Lung (tissue), 12 donors: Measurements from ENCODE around the gene BCL2. TPM values are rescaled to one million over a fixed set of nuclear protein-coding genes. Genes with fewer than 3 reads are reported as not detected.

ENCODE experiments used
- ATAC-seq: fragments of 200-7000 bp; cut with Tn5 transposase; one replicate; pipeline ENCODE4 v1.9.1; 2020; ENCODE audit warnings: moderate number of reproducible peaks; ENCODE audit not compliant: insufficient read depth, low FRiP score
- DNase-seq, 3 donors: peaks; one replicate each; pipeline ENCODE4 v3.0.0-alpha.2; 2013 to 2017
- H3K27ac ChIP-seq, 2 donors: one replicate each; pipeline ENCODE4 v1.5.1; 2013; ENCODE audit warnings: mild to moderate bottlenecking in 2 of 2, moderate library complexity in 2 of 2, control low read depth in 1 of 2, inconsistent platforms in 1 of 2, low read depth in 1 of 2, low read length in 1 of 2
- H3K27me3 ChIP-seq, 3 donors: one replicate each; pipeline ENCODE4 v1.5.1; 2013; ENCODE audit warnings: low read length in 2 of 3; ENCODE audit not compliant: control insufficient read depth in 3 of 3, insufficient read depth in 3 of 3
- H3K36me3 ChIP-seq, 4 donors: one replicate each; pipeline ENCODE4 v1.5.1; 2013; ENCODE audit warnings: low read length in 4 of 4, mild to moderate bottlenecking in 1 of 4, moderate library complexity in 1 of 4; ENCODE audit not compliant: control insufficient read depth in 4 of 4, insufficient read depth in 4 of 4
- H3K4me1 ChIP-seq, 5 donors: one replicate each; pipeline ENCODE4 v1.5.1; 2013; ENCODE audit warnings: low read length in 5 of 5, mild to moderate bottlenecking in 2 of 5, moderate library complexity in 1 of 5; ENCODE audit not compliant: control insufficient read depth in 5 of 5, insufficient read depth in 5 of 5
- H3K4me3 ChIP-seq: one replicate; pipeline ENCODE4 v1.5.1; 2013; ENCODE audit warnings: mild to moderate bottlenecking, control low read depth, moderate library complexity
- H3K9ac ChIP-seq, 2 donors: one replicate each; pipeline ENCODE4 v1.5.1; 2013; ENCODE audit warnings: low read length in 2 of 2, control low read depth in 1 of 2; ENCODE audit not compliant: insufficient read depth in 1 of 2
- H3K9me3 ChIP-seq, 4 donors: one replicate each; pipeline ENCODE4 v1.5.1; 2013; ENCODE audit warnings: low read length in 3 of 4, mild to moderate bottlenecking in 1 of 4, moderate library complexity in 1 of 4; ENCODE audit not compliant: control insufficient read depth in 4 of 4, insufficient read depth in 3 of 4
- CTCF ChIP-seq: IDR thresholded peaks from 2 replicates; pipeline ENCODE4 v1.5.1; 2012; ENCODE audit warnings: mild to moderate bottlenecking; ENCODE audit errors: control extremely low read depth, extremely low read depth
- WGBS, 2 donors: extraction: QIAGEN DNeasy Blood & Tissue Kit; methylation state at CpG; one replicate each; pipeline ENCODE4 v1.1.7; 2013; 5-methylcytosine and 5-hydroxymethylcytosine counted together
- polyA plus RNA-seq, 2 donors: library from polyadenylated mRNA; stranded (reverse); fragments of 200-250 nt; gene quantifications; one replicate each; pipeline ENCODE4 v1.2.1, GENCODE V29; 2013
- total RNA-seq, 2 donors: library from RNA; depleted of rRNA in 1 of 2; stranded (reverse); fragments of >200 nt in 1 of 2; gene quantifications; one replicate each; pipeline ENCODE4 v1.2.1, GENCODE V29; 2014 to 2021
- donor health status: control.
- donor health status: control.
- donor health status: Bipolar disorder and iron deficiency.
- donor health status: healthy.
- donor health status: DM: yes; HTN: yes; CAD: no.

Gene BCL2
- total and polyA plus RNA-seq, 4 donors: 1.5 to 30.9 (median 5.3) TPM

GRCh38 chr18:63291278-63291677, 28.3 kb downstream of the BCL2 start:
- no peak overlapping the region for H3K4me3 ChIP-seq
- no peak for DNase-seq

GRCh38 chr18:63290821-63291200, 28.8 kb downstream of the BCL2 start:
- Histone ChIP-seq H3K27me3 (no peaks in the 10 kb centered on the region), H3K4me1 (peaks cover 0 to 10% (median 7%) of the 10 kb centered on the region in 5 donors), H3K9me3 (no peaks in the 10 kb centered on the region), H3K36me3 (no peaks in the 10 kb centered on the region), H3K27ac (no peak overlapping the region), H3K9ac (no peak overlapping the region), H3K4me3 (no peak overlapping the region)
- DNase-seq (no peak), ATAC-seq (no peak)
- 86 to 91% methylated on average over 7 of the region's 7 CpGs for WGBS, 2 donors
- no peak for TF ChIP-seq CTCF

More at GRCh38 chr18:63291278-63291677, 28.3 kb downstream of the BCL2 start:
- Histone ChIP-seq H3K9me3 (no peaks in the 10 kb centered on the region), H3K9ac (no peak overlapping the region), H3K27me3 (no peaks in the 10 kb centered on the region), H3K27ac (no peak overlapping the region), H3K4me1 (peaks cover 0 to 10% (median 7%) of the 10 kb centered on the region in 5 donors), H3K36me3 (no peaks in the 10 kb centered on the region)
- ATAC-seq: no peak
- TF ChIP-seq CTCF: no peak
- WGBS, 2 donors: 89 to 95% methylated on average over 5 of the region's 5 CpGs

- ATAC-seq: no peak
- H3K9ac ChIP-seq: no peak overlapping the region
- no peak overlapping the region for H3K4me3 ChIP-seq
- TF ChIP-seq CTCF: no peak
- no peak overlapping the region for H3K27ac ChIP-seq
- peaks cover 0 to 10% (median 7%) of the 10 kb centered on the region in 5 donors for H3K4me1 ChIP-seq
- H3K36me3 ChIP-seq: no peaks in the 10 kb centered on the region
- no peak for DNase-seq
- 60 to 70% methylated on average over 6 of the region's 6 CpGs for WGBS, 2 donors
- H3K9me3 ChIP-seq: no peaks in the 10 kb centered on the region
- no peaks in the 10 kb centered on the region for H3K27me3 ChIP-seq
These were observed 29.3 kb downstream of the BCL2 start for GRCh38 chr18:63290166-63290820.

GRCh38 chr18:63288311-63288710, 31.3 kb downstream of the BCL2 start:
- no peak overlapping the region for H3K9ac ChIP-seq

More at GRCh38 chr18:63288311-63288710, 31.3 kb downstream of the BCL2 start:
- H3K4me3 ChIP-seq: no peak overlapping the region
- no peaks in the 10 kb centered on the region for H3K27me3 ChIP-seq
- no peak for ATAC-seq
- H3K4me1 ChIP-seq: peaks cover 0 to 13% (median 9%) of the 10 kb centered on the region in 5 donors
- no peaks in the 10 kb centered on the region for H3K36me3 ChIP-seq
- H3K27ac ChIP-seq: no peak overlapping the region
- no peak for TF ChIP-seq CTCF
- WGBS, 2 donors: 56 to 75% methylated on average over 2 of the region's 2 CpGs
- no peak for DNase-seq
- H3K9me3 ChIP-seq: no peaks in the 10 kb centered on the region
